H1 (cell line): ENCODE data around the gene TUT4. TPM values are rescaled to one million over a fixed set of nuclear protein-coding genes. Genes with fewer than 3 reads are reported as not detected.

Experiments
- CTCF ChIA-PET: fragments of 300-600 bp; sonication (Branson Sonifier 250); formaldehyde crosslinking; loops from one replicate; lab custom pipeline; 2021; ENCODE audit not compliant: partially characterized antibody; lab: Charles Lee
- POLR2A ChIA-PET: fragments of 300-600 bp; sonication (Branson Sonifier 250); formaldehyde crosslinking; loops from one replicate; lab custom pipeline; 2021; ENCODE audit warnings: inconsistent platforms; ENCODE audit not compliant: partially characterized antibody; lab: Charles Lee
- DNase-seq, 2 experiments: peaks; one replicate each; pipeline versions ENCODE4 v3.0.0 to v3.0.0-alpha.2; 2010 to 2022; ENCODE audit warnings: low spot score in 2 of 2, low read depth in 1 of 2, mixed read lengths in 1 of 2
- FAIRE-seq: peaks from 2 replicates; lab custom pipeline; 2011; peaks lifted over from hg19 to GRCh38; lab: Jason Lieb, UNC
- H2AFZ ChIP-seq: 2 replicates; pipeline ENCODE4 v1.8.1; 2012; ENCODE audit warnings: low read length, inconsistent platforms
- H2AK5ac ChIP-seq: 2 replicates; pipeline ENCODE4 v1.6.1; 2013; ENCODE audit warnings: low read depth, low read length
- H2BK120ac ChIP-seq: replicated peaks from 2 replicates; pipeline ENCODE3; 2013; ENCODE audit warnings: low read depth, low read length, inconsistent platforms
- H2BK12ac ChIP-seq: 2 replicates; pipeline ENCODE4 v1.6.1; 2013; ENCODE audit warnings: low read depth, low read length
- H2BK15ac ChIP-seq: 2 replicates; pipeline ENCODE4 v1.6.1; 2013; ENCODE audit warnings: low read length
- H2BK20ac ChIP-seq: 2 replicates; pipeline ENCODE4 v1.6.1; 2013; ENCODE audit warnings: low read length
- H2BK5ac ChIP-seq: 2 replicates; pipeline ENCODE4 v1.6.1; 2013; ENCODE audit warnings: low read depth, low read length
- H3K14ac ChIP-seq: 2 replicates; pipeline ENCODE4 v1.6.1; 2013; ENCODE audit warnings: inconsistent platforms; ENCODE audit not compliant: insufficient read length
- H3K18ac ChIP-seq: 2 replicates; pipeline ENCODE4 v1.6.1; 2013; ENCODE audit warnings: low read length; ENCODE audit errors: extremely low read depth
- H3K23ac ChIP-seq: 2 replicates; pipeline ENCODE4 v1.6.1; 2013; ENCODE audit warnings: inconsistent platforms; ENCODE audit not compliant: insufficient read length
- H3K23me2 ChIP-seq: 2 replicates; pipeline ENCODE4 v1.6.1; 2013; ENCODE audit warnings: low read depth, low read length
- H3K27ac ChIP-seq: 2 replicates; pipeline ENCODE4 v1.6.1; 2011; ENCODE audit warnings: low read depth, low read length, inconsistent platforms
- H3K27me3 ChIP-seq, 4 experiments: replicated peaks in 1 of 4; 1 replicate in 1 of 4; 2 replicates in 3 of 4; pipeline versions ENCODE4 v1.6.1 to v1.8.1; 2011 to 2013; ENCODE audit warnings: low read length in 3 of 4, mild to moderate bottlenecking in 3 of 4, inconsistent platforms in 2 of 4, mixed read lengths in 2 of 4, moderate library complexity in 1 of 4; ENCODE audit not compliant: control insufficient read depth in 3 of 4, insufficient read depth in 3 of 4; ENCODE audit errors: extremely low read depth in 1 of 4
- H3K36me3 ChIP-seq, 4 experiments: 2 replicates each; pipeline versions ENCODE4 v1.6.1 to v1.8.1; 2011 to 2013; ENCODE audit warnings: mild to moderate bottlenecking in 4 of 4, low read length in 3 of 4, moderate library complexity in 2 of 4, control low read depth in 1 of 4, inconsistent platforms in 1 of 4; ENCODE audit not compliant: insufficient read depth in 4 of 4, control insufficient read depth in 2 of 4
- H3K4ac ChIP-seq: replicated peaks from 2 replicates; pipeline ENCODE3; 2013; ENCODE audit warnings: low read length, low read depth, mixed read lengths, inconsistent platforms; ENCODE audit not compliant: insufficient read length
- H3K4me1 ChIP-seq, 4 experiments: replicated peaks in 1 of 4; 1 replicate in 1 of 4; 2 replicates in 3 of 4; pipeline versions ENCODE4 v1.6.1 to v1.8.1; 2011 to 2013; ENCODE audit warnings: low read length in 3 of 4, inconsistent platforms in 2 of 4, mixed read lengths in 1 of 4; ENCODE audit not compliant: insufficient read depth in 4 of 4, control insufficient read depth in 3 of 4
- H3K4me2 ChIP-seq, 2 experiments: 2 replicates each; pipeline versions ENCODE4 v1.6.1 to v1.8.1; 2011 to 2013; ENCODE audit warnings: low read depth in 2 of 2, low read length in 2 of 2, control low read depth in 1 of 2, inconsistent platforms in 1 of 2, mild to moderate bottlenecking in 1 of 2; ENCODE audit not compliant: insufficient read depth in 1 of 2
- H3K4me3 ChIP-seq, 4 experiments: fragments of 200-600, 300-600 bp in 1 of 4; sonication (generic), shearing (Covaris generic), sonication (Bioruptor Twin) in 1 of 4; 2 replicates each; pipeline versions ENCODE4 v1.5.1 to v1.8.1; 2011 to 2016; ENCODE audit warnings: low read length in 4 of 4, low read depth in 3 of 4, control low read depth in 2 of 4, inconsistent platforms in 2 of 4, mild to moderate bottlenecking in 2 of 4, mixed read lengths in 1 of 4, moderate library complexity in 1 of 4; ENCODE audit not compliant: insufficient read depth in 2 of 4; ENCODE audit errors: extremely low read depth in 1 of 4
- H3K56ac ChIP-seq: replicated peaks from 2 replicates; pipeline ENCODE3; 2013; ENCODE audit warnings: low read depth, mild to moderate bottlenecking, mixed read lengths, low read length, inconsistent platforms; ENCODE audit not compliant: insufficient read length
- H3K79me1 ChIP-seq: 2 replicates; pipeline ENCODE4 v1.6.1; 2013; ENCODE audit warnings: low read depth, low read length, control low read depth
- H3K79me2 ChIP-seq, 2 experiments: 2 replicates each; pipeline versions ENCODE4 v1.6.1 to v1.8.1; 2012 to 2013; ENCODE audit warnings: low read length in 2 of 2, mild to moderate bottlenecking in 2 of 2, inconsistent platforms in 1 of 2; ENCODE audit not compliant: insufficient read depth in 2 of 2, control insufficient read depth in 1 of 2
- H3K9ac ChIP-seq, 4 experiments: replicated peaks in 1 of 4; 1 replicate in 1 of 4; 2 replicates in 3 of 4; pipeline versions ENCODE4 v1.6.1 to v1.8.1; 2011 to 2013; ENCODE audit warnings: low read depth in 3 of 4, low read length in 3 of 4, control low read depth in 2 of 4, mild to moderate bottlenecking in 2 of 4, moderate library complexity in 2 of 4, inconsistent platforms in 1 of 4; ENCODE audit errors: extremely low read depth in 1 of 4
- H3K9me3 ChIP-seq, 2 experiments: 2 replicates each; pipeline versions ENCODE4 v1.6.1 to v1.8.1; 2012 to 2013; ENCODE audit warnings: mild to moderate bottlenecking in 2 of 2, moderate library complexity in 2 of 2, control low read depth in 1 of 2, inconsistent platforms in 1 of 2, low read depth in 1 of 2, low read length in 1 of 2, mixed read lengths in 1 of 2; ENCODE audit not compliant: insufficient read depth in 2 of 2
- H4K20me1 ChIP-seq, 2 experiments: replicated peaks in 1 of 2; 2 replicates each; pipeline versions ENCODE3 to v1.8.1; 2011 to 2013; ENCODE audit warnings: inconsistent platforms in 2 of 2, low read length in 2 of 2, mild to moderate bottlenecking in 1 of 2; ENCODE audit not compliant: insufficient read depth in 2 of 2, control insufficient read depth in 1 of 2
- H4K5ac ChIP-seq: 2 replicates; pipeline ENCODE4 v1.6.1; 2013; ENCODE audit warnings: low read length, low read depth, mixed read lengths, inconsistent platforms; ENCODE audit not compliant: insufficient read length
- H4K8ac ChIP-seq: 2 replicates; pipeline ENCODE4 v1.8.0; 2013; ENCODE audit warnings: mild to moderate bottlenecking, moderate library complexity, low read length, inconsistent platforms; ENCODE audit not compliant: insufficient read depth; ENCODE audit errors: extremely low read depth
- H4K91ac ChIP-seq: replicated peaks from 2 replicates; pipeline ENCODE3; 2013; ENCODE audit warnings: low read length, mixed read lengths, inconsistent platforms; ENCODE audit not compliant: insufficient read length
- BACH1 ChIP-seq: IDR thresholded peaks from 2 replicates; pipeline ENCODE4 v1.6.1; 2012; ENCODE audit warnings: low read length, improper control_type of control experiment
- CBX8 ChIP-seq: fragments of 300-800, 300-1000 bp; sonication (generic); IDR thresholded peaks from 2 replicates; pipeline ENCODE4 v1.7.1; 2016; ENCODE audit warnings: low read depth, low read length, borderline replicate concordance
- EGR1 ChIP-seq: IDR thresholded peaks from 2 replicates; pipeline ENCODE4 v1.6.1; 2011; ENCODE audit warnings: low read depth, low read length, borderline replicate concordance
- GABPA ChIP-seq: IDR thresholded peaks from 2 replicates; pipeline ENCODE4 v1.6.1; 2011; ENCODE audit warnings: mild to moderate bottlenecking, low read length, moderate library complexity, borderline replicate concordance; ENCODE audit not compliant: insufficient read depth
- HDAC6 ChIP-seq: IDR thresholded peaks from one replicate; pipeline ENCODE4 v1.7.1; 2012; ENCODE audit warnings: low read depth, mild to moderate bottlenecking, inconsistent platforms, low read length, moderate library complexity
- KDM5A ChIP-seq: fragments of 200-600 bp; IDR thresholded peaks from 2 replicates; pipeline ENCODE4 v1.7.1; 2012; ENCODE audit warnings: mild to moderate bottlenecking, low read length, inconsistent platforms, mixed read lengths
- NANOG ChIP-seq: IDR thresholded peaks from 2 replicates; pipeline ENCODE4 v1.6.1; 2011; ENCODE audit warnings: low read length, low read depth, mild to moderate bottlenecking, inconsistent platforms; ENCODE audit not compliant: insufficient read depth, poor library complexity, severe bottlenecking
- POU5F1 ChIP-seq: IDR thresholded peaks from 2 replicates; pipeline ENCODE4 v1.6.1; 2011; ENCODE audit warnings: low read depth, mild to moderate bottlenecking, low read length, moderate library complexity
- RXRA ChIP-seq: IDR thresholded peaks from 2 replicates; pipeline ENCODE4 v1.6.1; 2011; ENCODE audit warnings: low read depth, mild to moderate bottlenecking, low read length, moderate library complexity; ENCODE audit not compliant: insufficient read depth
- SP4 ChIP-seq: IDR thresholded peaks from 2 replicates; pipeline ENCODE4 v1.6.1; 2012; ENCODE audit warnings: low read length, inconsistent platforms
- USF2 ChIP-seq: IDR thresholded peaks from 2 replicates; pipeline ENCODE4 v1.6.1; 2011; ENCODE audit warnings: low read length, improper control_type of control experiment
- WGBS, 2 experiments: shearing (Covaris generic) in 1 of 2; methylation state at CpG; one replicate each; pipeline versions ENCODE4 v1.1.6 to v1.1.7; 2013 to 2015; ENCODE audit warnings: low lambda C conversion rate in 2 of 2, mixed read lengths in 2 of 2, inconsistent platforms in 1 of 2, low coverage in 1 of 2, missing lambda C conversion rate in 1 of 2; ENCODE audit not compliant: insufficient replicate concordance in 2 of 2, insufficient coverage in 1 of 2, insufficient read length in 1 of 2; ENCODE audit errors: extremely low coverage in 1 of 2, missing lambda C conversion rate in 1 of 2; 5-methylcytosine and 5-hydroxymethylcytosine counted together
- polyA plus RNA-seq, 7 experiments: library from polyadenylated mRNA; depleted of rRNA in 3 of 7; stranded (reverse) in 5 of 7; unstranded in 2 of 7; fragments of >200 nt in 5 of 7; fragments of 200-250 nt in 2 of 7; gene quantifications; 1 replicate in 5 of 7; 2 replicates in 1 of 7; 4 replicates in 1 of 7; pipeline versions ENCODE4 v1.2.1 to v1.2.3, GENCODE V29; 2011 to 2013; ENCODE audit warnings: missing spikeins in 2 of 7, mixed read lengths in 2 of 7
- total RNA-seq: library from RNA; stranded (reverse); fragmentation: NEBNext Ultra II Directional; extraction: Animal tissue kit (Norgen Biotek cat#: 25700); gene quantifications from 2 replicates; pipeline ENCODE4 v1.2.1, GENCODE V29; 2021

Gene TUT4
- total and polyA plus RNA-seq, 2 of the 8 experiments (the other 6 are each of a cell fraction or from before 2014, with no cell fraction given), result 54.5 to 63.3 TPM

GRCh38 chr1:52530563-52531144 lies 22.2 kb downstream of the TUT4 start:
- H3K27me3 ChIP-seq, result no peaks in the 10 kb centered on the region
- no peak overlapping the region for H2BK20ac ChIP-seq
- no peak overlapping the region for H3K4ac ChIP-seq
- no peak overlapping the region for H4K5ac ChIP-seq
- H2BK15ac ChIP-seq, result no peak overlapping the region
- H3K79me1 ChIP-seq, result peaks cover 8% of the 10 kb centered on the region
- no peak overlapping the region for H2BK12ac ChIP-seq
- no peak overlapping the region for H3K56ac ChIP-seq
- H2BK5ac ChIP-seq, result no peak overlapping the region
- H3K4me3 ChIP-seq, result no peak overlapping the region
- peaks cover 0 to 2% of the 10 kb centered on the region in 2 experiments for H4K20me1 ChIP-seq
- H3K9me3 ChIP-seq, result no peaks in the 10 kb centered on the region; a peak in 1 of 4 replicates
- no peak overlapping the region for H4K8ac ChIP-seq
- no peak overlapping the region for H3K27ac ChIP-seq
- no peak overlapping the region for H3K23ac ChIP-seq
- DNase-seq (no peak), FAIRE-seq (no peak)
- no peak overlapping the region for H3K4me2 ChIP-seq
- H2AK5ac ChIP-seq, result no peak overlapping the region
- no peak overlapping the region for H3K18ac ChIP-seq
- H3K79me2 ChIP-seq, result peaks cover 0 to 61% of the 10 kb centered on the region in 2 experiments; a peak in 3 of 4 replicates
- ChIA-PET POLR2A (interaction anchor here (0.6 kb wide), 1 partner anchor 379 kb away, joined by 4 read pairs; no protein-coding TSS in a partner anchor), CTCF (interaction anchor here (0.7 kb wide), 1 partner anchor 40 kb away, joined by 3 read pairs; no protein-coding TSS in a partner anchor)
- no peak overlapping the region for H2BK120ac ChIP-seq
- peaks cover 0 to 2% (median under 1%) of the 10 kb centered on the region in 4 experiments; a peak in 3 of 8 replicates for H3K36me3 ChIP-seq
- no peak overlapping the region for H4K91ac ChIP-seq
- WGBS, 2 experiments, result 89% methylated on average over 5 of the region's 5 CpGs; no CpG with 5 or more reads in 1 of the 2 experiments
- H2AFZ ChIP-seq, result no peak overlapping the region
- no peak for TF ChIP-seq HDAC6
- TF ChIP-seq BACH1, result no peak
- no peak for TF ChIP-seq KDM5A
- no peak for TF ChIP-seq NANOG
- TF ChIP-seq GABPA, result no peak
- TF ChIP-seq SP4, result no peak
- no peak for TF ChIP-seq CBX8
- no peak for TF ChIP-seq USF2
- TF ChIP-seq EGR1, result no peak
- TF ChIP-seq RXRA, result no peak
- TF ChIP-seq POU5F1, result no peak
- H3K14ac ChIP-seq, result no peak overlapping the region
- H3K23me2 ChIP-seq, result no peaks in the 10 kb centered on the region
- no peak overlapping the region for H3K9ac ChIP-seq
- no peaks in the 10 kb centered on the region for H3K4me1 ChIP-seq
